SK-N-MC (cell line): Measurements from ENCODE around the gene PAK6.
A peak's percentile ranks its signal among the peaks of the same experiment; 100 is the strongest.

ENCODE experiments used
- DNase-seq: peaks from one replicate; pipeline ENCODE4 v3.0.0-alpha.2; 2011; ENCODE audit warnings: low read depth, low spot score
- H3K27ac ChIP-seq: fragments of 200-600 bp; sonication (generic); 2 replicates; pipeline ENCODE4 v1.5.1; 2016; ENCODE audit warnings: mixed run types
- H3K36me3 ChIP-seq: fragments of 200-600 bp; sonication (generic); 2 replicates; pipeline ENCODE4 v1.6.1; 2017; ENCODE audit warnings: antibody characterized with exemption, low read length, mixed read lengths; ENCODE audit not compliant: insufficient read depth
- H3K4me3 ChIP-seq: fragments of 200-600 bp; sonication (generic); 2 replicates; pipeline ENCODE4 v1.5.1; 2016
- H3K9ac ChIP-seq: fragments of 200-600 bp; sonication (generic); 2 replicates; pipeline ENCODE4 v1.8.0; 2017; ENCODE audit warnings: mixed run types, mixed read lengths; ENCODE audit not compliant: insufficient read length
- H3K9me3 ChIP-seq: fragments of 200-600 bp; sonication (generic); 2 replicates; pipeline ENCODE4 v1.6.1; 2017; ENCODE audit warnings: low read depth, mild to moderate bottlenecking, antibody characterized with exemption, low read length, moderate library complexity, mixed read lengths
- EZH2 ChIP-seq: fragments of 200-600 bp; sonication (generic); IDR thresholded peaks from one replicate; pipeline ENCODE4 v1.6.1; 2017; ENCODE audit warnings: antibody characterized with exemption
- FOXP2 ChIP-seq: optimal IDR thresholded peaks from 2 replicates; pipeline ENCODE3; 2011; ENCODE audit warnings: mild to moderate bottlenecking, moderate library complexity; ENCODE audit not compliant: insufficient read depth; ENCODE audit errors: extremely low read length, control extremely low read depth
- POLR2AphosphoS5 ChIP-seq: IDR thresholded peaks from 2 replicates; pipeline ENCODE4 v1.6.1; 2012; ENCODE audit warnings: mild to moderate bottlenecking, low read depth, low read length, borderline replicate concordance

Gene PAK6

DNA sequence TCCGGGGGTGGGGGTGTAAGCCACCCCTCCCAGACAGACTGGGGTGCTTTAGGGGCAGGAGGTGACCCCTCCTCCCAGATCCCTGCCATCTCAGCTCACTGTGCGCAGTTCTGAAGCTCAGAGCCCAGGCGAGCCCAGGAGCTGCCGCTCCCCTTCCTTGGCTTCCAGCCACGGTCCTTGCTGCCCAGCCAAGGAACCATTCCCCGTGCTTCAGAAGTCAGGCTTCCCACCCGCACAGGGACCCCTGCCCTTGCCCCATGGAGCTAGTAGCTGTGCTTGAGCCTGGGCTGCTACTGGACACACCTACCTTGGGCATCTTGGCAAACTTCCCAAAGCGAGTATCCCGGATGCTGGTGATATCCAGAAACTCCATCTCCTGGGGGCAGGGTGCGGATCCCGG is 64.1 kb downstream of the PAK6 start:
- TF ChIP-seq FOXP2 (no peak), POLR2AphosphoS5 (no peak), EZH2 (no peak)
- Histone ChIP-seq H3K27ac (no peak overlapping the region), H3K4me3 (no peak overlapping the region), H3K36me3 (peaks cover 45% of the 10 kb centered on the region), H3K9ac (no peak overlapping the region), H3K9me3 (peaks cover 4% of the 10 kb centered on the region; the same call in 1 of the 2 replicates)
- DNase-seq: no peak

DNA sequence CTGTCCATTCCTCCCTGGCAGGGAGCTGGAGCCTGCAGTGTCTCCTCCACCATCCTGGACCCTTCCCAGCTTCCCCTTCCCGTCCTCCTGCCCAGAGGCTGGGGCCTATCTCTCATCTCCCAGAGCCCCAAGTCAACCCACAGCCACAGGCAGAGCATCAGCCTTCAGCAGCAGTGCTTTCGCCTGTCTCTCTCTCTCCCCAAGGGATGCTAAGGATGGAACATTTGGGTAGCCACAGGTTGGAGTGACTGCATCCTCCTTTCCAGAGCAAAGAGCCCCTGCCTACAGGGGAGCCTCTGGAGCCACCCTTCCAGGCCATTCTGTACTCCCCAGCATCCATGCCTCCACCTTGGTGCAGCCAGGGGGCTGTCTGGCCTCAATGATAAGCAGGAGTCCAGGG is 64.7 kb downstream of the PAK6 start:
- no peak for DNase-seq

GRCh38 chr15:40305281-40305680 is 66.4 kb downstream of the PAK6 start:
- H3K9me3 ChIP-seq: no peaks in the 10 kb centered on the region
- TF ChIP-seq POLR2AphosphoS5 (no peak), FOXP2 (no peak), EZH2 (no peak)
- DNase-seq: no peak
- peaks cover 32% of the 10 kb centered on the region; the same call in 1 of the 2 replicates for H3K36me3 ChIP-seq
- H3K4me3 ChIP-seq: no peak overlapping the region
- H3K9ac ChIP-seq: no peak overlapping the region
- H3K27ac ChIP-seq: no peak overlapping the region

More for the DNA sequence above, 64.7 kb downstream of the PAK6 start:
- H3K36me3 ChIP-seq: peaks cover 44% of the 10 kb centered on the region
- no peak overlapping the region for H3K27ac ChIP-seq
- H3K9me3 ChIP-seq: peaks cover 4% of the 10 kb centered on the region; the same call in 1 of the 2 replicates
- no peak overlapping the region for H3K9ac ChIP-seq
- H3K4me3 ChIP-seq: no peak overlapping the region
- no peak for TF ChIP-seq POLR2AphosphoS5
- TF ChIP-seq FOXP2: no peak
- TF ChIP-seq EZH2: no peak

- Histone ChIP-seq H3K9ac (no peak overlapping the region), H3K4me3 (peak overlapping the region; percentile 81), H3K9me3 (no peaks in the 10 kb centered on the region), H3K27ac (no peak overlapping the region), H3K36me3 (peaks cover 21% of the 10 kb centered on the region; the same call in 1 of the 2 replicates)
- TF ChIP-seq FOXP2 (no peak), POLR2AphosphoS5 (no peak), EZH2 (no peak)
- no peak for DNase-seq
These were observed 67.5 kb downstream of the PAK6 start for GRCh38 chr15:40306371-40306770.

GRCh38 chr15:40306908-40307307 is 68.0 kb downstream of the PAK6 start:
- Histone ChIP-seq H3K4me3 (peak overlapping the region; percentile 81), H3K9me3 (no peaks in the 10 kb centered on the region), H3K36me3 (peaks cover 16% of the 10 kb centered on the region; the same call in 1 of the 2 replicates), H3K27ac (no peak overlapping the region), H3K9ac (peak overlapping the region; percentile 6)
- TF ChIP-seq POLR2AphosphoS5: no peak
- TF ChIP-seq EZH2: no peak
- TF ChIP-seq FOXP2: no peak
- no peak for DNase-seq

DNA sequence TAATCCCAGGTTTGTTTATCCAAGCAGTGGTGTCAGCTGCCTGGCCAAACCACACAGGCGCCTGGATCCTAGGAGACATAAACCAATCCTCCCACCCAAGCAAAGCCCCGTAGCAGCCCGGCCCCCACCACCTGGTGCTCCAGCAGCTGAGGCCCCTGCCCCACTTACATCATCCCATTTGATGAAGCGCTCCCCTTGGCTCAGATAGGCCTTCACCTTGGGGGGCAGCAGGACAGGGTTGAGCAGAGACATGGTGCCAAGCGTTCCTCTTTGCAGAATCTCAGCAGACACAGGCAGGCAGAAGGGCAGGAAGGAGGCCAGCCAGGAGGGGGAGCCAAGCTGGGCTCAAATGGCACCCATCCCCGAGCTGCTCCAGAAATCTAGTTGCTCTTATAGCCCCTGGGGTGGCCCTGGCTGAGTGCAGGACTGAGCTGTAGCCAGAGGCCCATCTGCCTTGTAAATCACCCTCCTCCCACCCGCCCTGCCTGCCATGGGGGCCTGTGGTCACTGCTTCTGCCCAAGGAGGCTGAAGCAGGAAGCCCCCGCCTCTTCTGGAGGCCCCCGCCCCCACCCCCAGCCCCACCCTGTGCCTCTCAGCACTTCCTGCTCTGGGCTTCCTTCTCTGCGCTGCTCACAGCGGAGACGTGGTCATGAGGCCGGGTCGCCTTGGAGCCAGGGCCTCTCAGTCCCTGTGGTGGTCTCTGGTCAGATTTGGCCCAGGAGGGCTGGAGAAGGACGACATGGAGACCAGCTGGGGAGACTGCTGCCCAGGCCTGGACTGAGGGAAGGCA is 68.8 kb downstream of the PAK6 start, which contains the start of gene PLCB2:
Gene PLCB2, minus strand, starts transcription at position 515 of the 791 bp plus-strand sequence. Its CDS starts 263 bp downstream, at position 252.
- peaks cover 9% of the 10 kb centered on the region; the same call in 1 of the 2 replicates for H3K36me3 ChIP-seq
- DNase-seq: no peak
- no peaks in the 10 kb centered on the region for H3K9me3 ChIP-seq
- H3K4me3 ChIP-seq: peak within 1 kb of the TSS; percentile 81
- peak within 1 kb of the TSS; percentile 79 for H3K9ac ChIP-seq
- H3K27ac ChIP-seq: peak within 1 kb of the TSS; percentile 88
- no peak for TF ChIP-seq EZH2
- peak; percentile 36; the same call in 1 of the 2 replicates for TF ChIP-seq POLR2AphosphoS5

DNA sequence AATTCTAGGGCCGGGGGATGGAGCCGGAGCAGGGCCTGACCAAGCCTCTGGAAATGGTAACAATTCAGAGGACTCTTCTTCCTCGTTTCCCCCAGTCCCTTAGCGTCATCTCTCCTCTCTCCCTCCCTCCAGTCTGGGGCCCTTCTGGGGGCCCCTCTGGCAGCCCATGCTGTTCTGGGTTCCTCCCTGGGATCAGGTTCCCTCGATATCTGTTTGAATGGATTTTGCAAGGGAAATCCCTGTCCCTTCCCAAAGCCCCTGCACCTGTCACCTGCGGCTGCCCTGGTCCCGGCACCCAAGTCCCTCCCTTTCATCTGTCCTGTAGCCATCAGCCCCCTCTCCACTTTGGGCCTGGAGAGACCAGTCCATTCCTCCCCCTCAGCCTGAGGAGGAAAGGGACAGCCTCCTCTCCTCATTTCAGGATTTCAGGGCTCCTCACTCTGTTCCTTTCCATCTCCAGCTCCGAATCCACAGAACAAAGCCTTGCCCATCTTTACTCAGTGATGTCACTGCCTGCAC is 70.5 kb downstream of the PAK6 start:
- H3K27ac ChIP-seq: peak overlapping the region; percentile 83
- no peak for DNase-seq
- H3K9ac ChIP-seq: no peak overlapping the region
- no peak overlapping the region for H3K4me3 ChIP-seq
- no peak for TF ChIP-seq FOXP2
- TF ChIP-seq POLR2AphosphoS5: no peak
- TF ChIP-seq EZH2: no peak
- H3K9me3 ChIP-seq: no peaks in the 10 kb centered on the region
- no peaks in the 10 kb centered on the region for H3K36me3 ChIP-seq

- H3K27ac ChIP-seq: peak overlapping the region; percentile 83
- H3K9me3 ChIP-seq: no peaks in the 10 kb centered on the region
- TF ChIP-seq EZH2 (no peak), POLR2AphosphoS5 (no peak), FOXP2 (no peak)
- no peak for DNase-seq
- H3K4me3 ChIP-seq: no peak overlapping the region
- H3K9ac ChIP-seq: no peak overlapping the region
- H3K36me3 ChIP-seq: no peaks in the 10 kb centered on the region
These were observed 71.4 kb downstream of the PAK6 start for GRCh38 chr15:40310001-40310959.
